ENCODE data around the gene MRPL34.

The MRPL34 gene

DNA sequence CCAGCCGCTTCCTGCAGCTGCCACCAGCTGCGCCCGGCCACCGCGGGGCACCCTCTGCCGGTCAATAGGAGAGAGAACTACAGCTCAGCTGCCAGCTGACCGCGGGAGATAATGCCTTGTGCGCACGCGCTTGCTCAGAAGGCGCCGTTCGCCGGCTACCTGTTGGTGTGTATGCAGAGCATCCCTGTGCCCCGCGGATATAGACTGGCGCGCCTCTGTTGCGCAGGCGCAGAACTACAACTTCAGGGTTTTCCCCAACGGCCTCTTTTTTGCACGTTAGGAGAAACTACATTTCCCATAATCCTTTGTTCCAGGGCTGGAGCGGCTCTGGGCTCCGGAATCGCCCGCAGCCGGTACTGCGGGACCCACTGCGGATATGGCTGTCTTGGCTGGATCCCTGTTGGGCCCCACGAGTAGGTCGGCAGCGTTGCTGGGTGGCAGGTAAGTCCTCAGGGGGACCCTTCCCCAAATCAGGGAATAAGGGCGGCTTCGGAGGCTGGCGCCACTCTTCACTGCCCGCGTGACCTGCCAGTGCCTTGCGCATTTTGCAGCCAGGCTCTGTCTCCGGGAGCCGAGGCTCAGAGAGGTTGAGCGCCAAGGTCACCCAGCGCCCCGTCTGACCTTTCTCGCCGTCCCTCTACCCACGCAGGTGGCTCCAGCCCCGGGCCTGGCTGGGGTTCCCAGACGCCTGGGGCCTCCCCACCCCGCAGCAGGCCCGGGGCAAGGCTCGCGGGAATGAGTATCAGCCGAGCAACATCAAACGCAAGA is at the start of gene MRPL34:
MRPL34 (plus strand) TSS at position 356 of the 768 bp plus-strand sequence; CDS start at position 377, 21 bp downstream.
- Histone ChIP-seq H3K27me3 (ENCODE audit: control insufficient read depth in 5 of 5, insufficient read depth in 4 of 5, low read length in 5 of 5) (no peaks in the 10 kb centered on the region), H3K27ac (ENCODE audit: low read depth, low read length) (peak within 1 kb of the TSS; percentile 86), H3K9ac (ENCODE audit: low read length in 5 of 5) (peak within 1 kb of the TSS; percentile 48 to 89 (median 81)), H3K36me3 (ENCODE audit: control insufficient read depth in 5 of 5, insufficient read depth in 5 of 5, low read length in 5 of 5) (peaks cover 0 to 3% (median 2%) of the 10 kb centered on the region in 5 donors), H3K9me3 (ENCODE audit: control insufficient read depth in 5 of 5, low read length in 5 of 5) (no peaks in the 10 kb centered on the region), H3K4me3 (ENCODE audit: low read depth in 1 of 5, low read length in 5 of 5) (peak within 1 kb of the TSS; percentile 55 to 86 (median 79)), H3K4me1 (ENCODE audit: control insufficient read depth in 5 of 5, insufficient read depth in 5 of 5, low read length in 5 of 5) (peaks cover 9 to 65% (median 49%) of the 10 kb centered on the region in 5 donors)

DNA sequence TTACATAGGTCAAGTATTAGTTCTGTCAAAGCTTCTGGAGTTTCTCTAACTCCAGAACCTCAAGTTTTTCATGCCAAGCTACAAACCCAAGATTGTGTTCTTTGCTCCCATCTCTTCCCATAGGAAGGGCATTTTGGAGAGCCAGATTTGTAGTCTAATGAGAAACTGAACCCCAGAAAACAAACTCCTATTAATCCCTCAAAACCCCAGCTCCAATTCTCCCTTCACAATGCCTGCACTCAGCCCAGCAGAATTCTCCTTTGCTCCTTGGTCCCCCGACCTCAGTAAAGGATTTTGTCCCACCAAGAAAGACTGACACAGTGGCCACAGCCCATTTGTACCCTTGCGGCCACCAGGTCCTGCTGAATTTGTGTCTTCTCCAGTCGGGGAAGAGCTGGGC is 49.5 kb upstream of the MRPL34 start:
- Histone ChIP-seq H3K9ac (ENCODE audit: low read length in 5 of 5) (no peak overlapping the region), H3K36me3 (ENCODE audit: control insufficient read depth in 5 of 5, insufficient read depth in 5 of 5, low read length in 5 of 5) (peaks cover 0 to 47% (median 28%) of the 10 kb centered on the region in 5 donors), H3K9me3 (ENCODE audit: control insufficient read depth in 5 of 5, low read length in 5 of 5) (peaks cover 0 to 11% (median 7%) of the 10 kb centered on the region in 5 donors), H3K27me3 (ENCODE audit: control insufficient read depth in 5 of 5, insufficient read depth in 4 of 5, low read length in 5 of 5) (no peaks in the 10 kb centered on the region), H3K4me1 (ENCODE audit: control insufficient read depth in 5 of 5, insufficient read depth in 5 of 5, low read length in 5 of 5) (peaks cover 0 to 7% (median 4%) of the 10 kb centered on the region in 5 donors), H3K27ac (ENCODE audit: low read depth, low read length) (no peak overlapping the region), H3K4me3 (ENCODE audit: low read depth in 1 of 5, low read length in 5 of 5) (no peak overlapping the region)

GRCh38 chr19:17259118-17259780 is 46.4 kb upstream of the MRPL34 start:
- Histone ChIP-seq H3K27ac (ENCODE audit: low read depth, low read length) (no peak overlapping the region), H3K4me3 (ENCODE audit: low read depth in 1 of 5, low read length in 5 of 5) (peak overlapping the region in 1 of 5 donors; percentile 16), H3K9me3 (ENCODE audit: control insufficient read depth in 5 of 5, low read length in 5 of 5) (peaks cover 0 to 11% (median 7%) of the 10 kb centered on the region in 5 donors), H3K27me3 (ENCODE audit: control insufficient read depth in 5 of 5, insufficient read depth in 4 of 5, low read length in 5 of 5) (no peaks in the 10 kb centered on the region), H3K4me1 (ENCODE audit: control insufficient read depth in 5 of 5, insufficient read depth in 5 of 5, low read length in 5 of 5) (peaks cover 0 to 18% (median 4%) of the 10 kb centered on the region in 5 donors), H3K36me3 (ENCODE audit: control insufficient read depth in 5 of 5, insufficient read depth in 5 of 5, low read length in 5 of 5) (peaks cover 0 to 42% (median 21%) of the 10 kb centered on the region in 5 donors), H3K9ac (ENCODE audit: low read length in 5 of 5) (no peak overlapping the region)

- H3K4me1 ChIP-seq (ENCODE audit: control insufficient read depth in 5 of 5, insufficient read depth in 5 of 5, low read length in 5 of 5) = peaks cover 0 to 25% (median 4%) of the 10 kb centered on the region in 5 donors
- H3K4me3 ChIP-seq (ENCODE audit: low read depth in 1 of 5, low read length in 5 of 5) = peak overlapping the region in 1 of 5 donors; percentile 16
- no peak overlapping the region for H3K27ac ChIP-seq (ENCODE audit: low read depth, low read length)
- peaks cover 0 to 11% (median 7%) of the 10 kb centered on the region in 5 donors for H3K9me3 ChIP-seq (ENCODE audit: control insufficient read depth in 5 of 5, low read length in 5 of 5)
- H3K27me3 ChIP-seq (ENCODE audit: control insufficient read depth in 5 of 5, insufficient read depth in 4 of 5, low read length in 5 of 5) = no peaks in the 10 kb centered on the region
- H3K9ac ChIP-seq (ENCODE audit: low read length in 5 of 5) = no peak overlapping the region
- H3K36me3 ChIP-seq (ENCODE audit: control insufficient read depth in 5 of 5, insufficient read depth in 5 of 5, low read length in 5 of 5) = peaks cover 0 to 38% (median 17%) of the 10 kb centered on the region in 5 donors
Measured at GRCh38 chr19:17259934-17260333, 45.7 kb upstream of the MRPL34 start.

DNA sequence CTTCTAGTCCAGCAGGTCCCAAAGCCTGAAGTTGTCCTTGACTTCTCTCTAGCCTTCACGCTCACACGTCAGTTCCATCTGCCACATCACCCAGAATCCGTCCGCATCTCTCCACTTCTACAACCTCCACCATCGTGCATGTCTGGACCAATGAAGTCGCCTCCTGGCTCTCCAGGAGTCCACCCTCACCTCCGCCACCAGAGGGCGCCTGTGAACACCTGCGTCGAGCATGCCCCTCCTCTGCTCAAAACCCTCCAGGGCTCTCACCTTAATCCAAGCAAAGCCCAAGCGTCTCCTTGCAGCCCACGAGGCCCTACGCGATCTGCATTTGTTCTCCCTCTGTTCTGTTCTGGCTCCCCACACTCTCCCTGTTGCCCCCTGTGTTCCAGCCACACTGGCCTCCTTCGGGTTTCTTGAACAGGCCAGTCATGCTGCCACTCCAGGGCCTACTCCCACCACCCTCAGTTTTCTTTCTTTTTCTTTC is 44.8 kb upstream of the MRPL34 start:
- Histone ChIP-seq H3K36me3 (ENCODE audit: control insufficient read depth in 5 of 5, insufficient read depth in 5 of 5, low read length in 5 of 5) (peaks cover 0 to 31% (median 13%) of the 10 kb centered on the region in 5 donors), H3K9ac (ENCODE audit: low read length in 5 of 5) (no peak overlapping the region), H3K27me3 (ENCODE audit: control insufficient read depth in 5 of 5, insufficient read depth in 4 of 5, low read length in 5 of 5) (no peaks in the 10 kb centered on the region), H3K4me3 (ENCODE audit: low read depth in 1 of 5, low read length in 5 of 5) (no peak overlapping the region), H3K4me1 (ENCODE audit: control insufficient read depth in 5 of 5, insufficient read depth in 5 of 5, low read length in 5 of 5) (peaks cover 0 to 28% (median 0%) of the 10 kb centered on the region in 5 donors), H3K9me3 (ENCODE audit: control insufficient read depth in 5 of 5, low read length in 5 of 5) (peaks cover 0 to 11% (median 7%) of the 10 kb centered on the region in 5 donors), H3K27ac (ENCODE audit: low read depth, low read length) (no peak overlapping the region)

DNA sequence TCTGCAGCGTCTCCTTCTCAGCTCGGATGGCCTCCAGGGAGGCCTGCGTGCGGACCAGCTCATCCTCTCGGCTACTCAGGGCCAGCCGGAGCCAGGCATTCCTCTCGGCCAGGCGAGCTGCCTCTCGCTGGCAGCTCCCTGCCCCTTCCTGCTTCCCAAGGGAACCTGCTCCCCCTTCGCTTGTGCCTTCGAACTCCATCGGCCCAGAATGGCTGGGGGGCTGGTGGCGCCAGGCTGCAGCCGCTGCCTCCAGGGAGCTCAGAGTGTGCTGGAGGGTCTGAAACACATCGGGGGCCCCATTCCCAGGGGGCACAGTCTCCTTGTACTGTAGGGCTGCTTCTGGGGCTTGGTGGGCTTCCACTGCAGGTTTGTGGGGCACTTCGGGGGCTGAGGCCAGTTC is 43.1 kb upstream of the MRPL34 start:
- no peaks in the 10 kb centered on the region for H3K27me3 ChIP-seq (ENCODE audit: control insufficient read depth in 5 of 5, insufficient read depth in 4 of 5, low read length in 5 of 5)
- peak overlapping the region in 2 of 5 donors; percentile 26 to 56 for H3K9ac ChIP-seq (ENCODE audit: low read length in 5 of 5)
- no peak overlapping the region for H3K27ac ChIP-seq (ENCODE audit: low read depth, low read length)
- H3K9me3 ChIP-seq (ENCODE audit: control insufficient read depth in 5 of 5, low read length in 5 of 5) = peaks cover 0 to 11% (median 7%) of the 10 kb centered on the region in 5 donors
- peak overlapping the region in 2 of 5 donors; percentile 27 to 52 for H3K4me3 ChIP-seq (ENCODE audit: low read depth in 1 of 5, low read length in 5 of 5)
- peaks cover 0 to 33% (median 6%) of the 10 kb centered on the region in 5 donors for H3K4me1 ChIP-seq (ENCODE audit: control insufficient read depth in 5 of 5, insufficient read depth in 5 of 5, low read length in 5 of 5)
- H3K36me3 ChIP-seq (ENCODE audit: control insufficient read depth in 5 of 5, insufficient read depth in 5 of 5, low read length in 5 of 5) = peaks cover 0 to 21% (median 13%) of the 10 kb centered on the region in 5 donors

DNA sequence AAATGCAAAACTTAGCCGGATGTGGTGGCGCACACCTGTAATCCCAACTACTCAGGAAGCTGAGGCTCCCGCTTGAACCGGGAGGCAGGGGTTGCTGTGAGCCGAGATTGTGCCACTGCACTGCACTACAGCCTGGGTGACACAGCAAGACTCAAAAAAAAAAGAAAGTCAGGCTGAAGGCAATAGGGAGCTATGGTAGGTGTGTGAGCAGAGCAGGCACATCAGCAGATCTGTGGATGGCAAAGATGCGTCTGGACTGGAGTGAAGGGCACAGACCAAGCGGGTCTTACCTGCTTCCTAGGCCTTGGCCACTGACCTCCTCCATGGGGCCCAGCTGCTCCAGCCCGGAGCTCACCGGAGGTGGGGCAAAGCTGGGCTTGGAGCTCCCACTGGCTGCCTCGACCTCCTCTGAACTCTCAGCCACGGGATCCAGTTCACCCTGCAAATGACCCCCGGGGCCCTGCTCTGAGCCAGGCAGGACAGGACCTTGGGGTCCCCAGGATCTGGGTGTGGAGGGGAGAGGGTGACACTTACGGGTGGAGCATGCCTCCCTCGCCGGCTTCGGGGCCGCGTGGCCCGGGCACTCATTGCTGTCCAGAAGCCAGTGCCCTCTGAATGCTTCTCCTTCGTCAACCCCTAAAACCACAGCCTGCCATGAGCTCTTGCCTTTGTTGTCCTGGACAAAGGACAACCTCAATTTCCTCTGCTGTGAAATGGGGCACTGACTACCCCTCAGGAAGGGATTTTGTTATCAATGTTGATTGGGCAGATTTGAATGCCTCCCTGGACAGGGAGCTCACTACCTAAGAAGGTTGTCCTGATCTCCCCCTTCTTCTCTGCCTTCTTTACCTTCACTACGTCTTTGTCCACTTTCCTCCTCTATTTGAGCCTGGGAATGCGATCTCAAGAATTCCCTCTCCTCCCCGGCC is 41.7 kb upstream of the MRPL34 start:
- Histone ChIP-seq H3K4me1 (ENCODE audit: control insufficient read depth in 5 of 5, insufficient read depth in 5 of 5, low read length in 5 of 5) (peaks cover 5 to 40% (median 14%) of the 10 kb centered on the region in 5 donors), H3K36me3 (ENCODE audit: control insufficient read depth in 5 of 5, insufficient read depth in 5 of 5, low read length in 5 of 5) (peaks cover 0 to 12% (median 8%) of the 10 kb centered on the region in 5 donors), H3K27me3 (ENCODE audit: control insufficient read depth in 5 of 5, insufficient read depth in 4 of 5, low read length in 5 of 5) (no peaks in the 10 kb centered on the region), H3K4me3 (ENCODE audit: low read depth in 1 of 5, low read length in 5 of 5) (peak overlapping the region in 4 of 5 donors; percentile 51 to 81 (median 66)), H3K9ac (ENCODE audit: low read length in 5 of 5) (peak overlapping the region; percentile 3 to 89 (median 58)), H3K27ac (ENCODE audit: low read depth, low read length) (peak overlapping the region; percentile 81), H3K9me3 (ENCODE audit: control insufficient read depth in 5 of 5, low read length in 5 of 5) (peaks cover 0 to 10% (median 7%) of the 10 kb centered on the region in 5 donors)

DNA sequence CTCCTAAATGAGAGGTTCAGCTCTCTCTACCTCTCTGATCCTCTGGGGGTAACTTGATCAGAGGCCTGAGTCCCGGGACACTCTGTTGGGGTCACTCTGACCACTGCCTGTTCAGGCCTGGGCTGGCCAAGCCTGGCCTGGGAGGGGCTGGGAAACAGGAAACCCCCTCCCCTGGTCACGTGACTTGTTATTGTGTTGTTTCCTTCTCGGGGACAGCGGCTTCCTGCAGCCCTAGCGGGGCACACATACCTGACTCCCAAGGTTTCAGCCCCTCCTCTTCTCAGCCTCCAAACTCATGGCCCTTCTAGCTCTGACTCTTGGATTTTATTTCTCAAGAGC is 41.1 kb upstream of the MRPL34 start, which contains the start of gene USHBP1:
USHBP1 (minus strand) TSS at position 105 of the 339 bp plus-strand sequence. CDS start 446 bp downstream, outside the sequence.
- peaks cover 5 to 40% (median 14%) of the 10 kb centered on the region in 5 donors for H3K4me1 ChIP-seq (ENCODE audit: control insufficient read depth in 5 of 5, insufficient read depth in 5 of 5, low read length in 5 of 5)
- H3K9ac ChIP-seq (ENCODE audit: low read length in 5 of 5) = peak within 1 kb of the TSS; percentile 3 to 89 (median 58)
- H3K36me3 ChIP-seq (ENCODE audit: control insufficient read depth in 5 of 5, insufficient read depth in 5 of 5, low read length in 5 of 5) = peaks cover 0 to 11% (median 3%) of the 10 kb centered on the region in 5 donors
- H3K4me3 ChIP-seq (ENCODE audit: low read depth in 1 of 5, low read length in 5 of 5) = peak within 1 kb of the TSS in 4 of 5 donors; percentile 51 to 81 (median 66)
- peaks cover 0 to 4% (median 2%) of the 10 kb centered on the region in 5 donors for H3K9me3 ChIP-seq (ENCODE audit: control insufficient read depth in 5 of 5, low read length in 5 of 5)
- H3K27me3 ChIP-seq (ENCODE audit: control insufficient read depth in 5 of 5, insufficient read depth in 4 of 5, low read length in 5 of 5) = no peaks in the 10 kb centered on the region
- H3K27ac ChIP-seq (ENCODE audit: low read depth, low read length) = peak within 1 kb of the TSS; percentile 81

GRCh38 chr19:17266026-17266425 is 39.6 kb upstream of the MRPL34 start:
- Histone ChIP-seq H3K27me3 (ENCODE audit: control insufficient read depth in 5 of 5, insufficient read depth in 4 of 5, low read length in 5 of 5) (no peaks in the 10 kb centered on the region), H3K36me3 (ENCODE audit: control insufficient read depth in 5 of 5, insufficient read depth in 5 of 5, low read length in 5 of 5) (peaks cover 0 to 17% (median 4%) of the 10 kb centered on the region in 5 donors), H3K4me3 (ENCODE audit: low read depth in 1 of 5, low read length in 5 of 5) (no peak overlapping the region), H3K9me3 (ENCODE audit: control insufficient read depth in 5 of 5, low read length in 5 of 5) (no peaks in the 10 kb centered on the region), H3K27ac (ENCODE audit: low read depth, low read length) (no peak overlapping the region), H3K9ac (ENCODE audit: low read length in 5 of 5) (no peak overlapping the region), H3K4me1 (ENCODE audit: control insufficient read depth in 5 of 5, insufficient read depth in 5 of 5, low read length in 5 of 5) (peaks cover 5 to 36% (median 14%) of the 10 kb centered on the region in 5 donors)

Data from subcutaneous abdominal adipose tissue (tissue), 5 donors.